C4-2B (cell line): ENCODE measurements around the gene MINDY4.

ENCODE experiments used
- ZFX ChIP-seq: fragments of 450-650 bp; IDR thresholded peaks from 2 replicates; pipeline ENCODE4 v1.6.1; 2017
- TF ChIP-seq, protein P1 (sequence below): fragments of 450-650 bp; conservative IDR thresholded peaks from 2 replicates; pipeline ENCODE4 v1.5.1; 2017; ENCODE audit warnings: mild to moderate bottlenecking

DNA sequence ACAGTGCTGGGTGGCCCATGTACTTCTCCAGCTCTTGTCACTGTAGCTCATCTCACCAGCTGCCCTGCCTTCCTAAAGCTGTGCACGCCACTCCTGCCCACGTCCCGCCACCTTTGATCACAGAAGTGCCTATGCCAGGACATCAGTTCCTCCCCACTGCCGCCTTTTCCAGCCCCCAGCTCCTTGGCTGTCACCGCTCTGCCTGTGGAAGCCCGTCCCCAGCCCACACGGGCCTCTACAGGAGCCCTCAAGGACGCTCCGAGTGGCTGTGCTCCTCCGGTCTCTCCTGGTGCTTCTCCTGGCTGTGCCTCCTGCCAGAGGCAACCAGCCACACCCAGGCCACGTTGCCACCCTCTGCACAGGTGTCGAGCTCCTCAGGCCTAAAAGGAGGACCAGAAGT, 38.6 kb upstream of the MINDY4 start:
- TF ChIP-seq, protein P1, sequence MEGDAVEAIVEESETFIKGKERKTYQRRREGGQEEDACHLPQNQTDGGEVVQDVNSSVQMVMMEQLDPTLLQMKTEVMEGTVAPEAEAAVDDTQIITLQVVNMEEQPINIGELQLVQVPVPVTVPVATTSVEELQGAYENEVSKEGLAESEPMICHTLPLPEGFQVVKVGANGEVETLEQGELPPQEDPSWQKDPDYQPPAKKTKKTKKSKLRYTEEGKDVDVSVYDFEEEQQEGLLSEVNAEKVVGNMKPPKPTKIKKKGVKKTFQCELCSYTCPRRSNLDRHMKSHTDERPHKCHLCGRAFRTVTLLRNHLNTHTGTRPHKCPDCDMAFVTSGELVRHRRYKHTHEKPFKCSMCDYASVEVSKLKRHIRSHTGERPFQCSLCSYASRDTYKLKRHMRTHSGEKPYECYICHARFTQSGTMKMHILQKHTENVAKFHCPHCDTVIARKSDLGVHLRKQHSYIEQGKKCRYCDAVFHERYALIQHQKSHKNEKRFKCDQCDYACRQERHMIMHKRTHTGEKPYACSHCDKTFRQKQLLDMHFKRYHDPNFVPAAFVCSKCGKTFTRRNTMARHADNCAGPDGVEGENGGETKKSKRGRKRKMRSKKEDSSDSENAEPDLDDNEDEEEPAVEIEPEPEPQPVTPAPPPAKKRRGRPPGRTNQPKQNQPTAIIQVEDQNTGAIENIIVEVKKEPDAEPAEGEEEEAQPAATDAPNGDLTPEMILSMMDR, result no peak
- TF ChIP-seq ZFX, result no peak
